H1 (cell line): Measurements from ENCODE around the gene MCM9. TPM values are rescaled to one million over a fixed set of nuclear protein-coding genes. Genes with fewer than 3 reads are reported as not detected.

Source experiments
- CTCF ChIA-PET: fragments of 300-600 bp; sonication (Branson Sonifier 250); formaldehyde crosslinking; loops from one replicate; lab custom pipeline; 2021; ENCODE audit not compliant: partially characterized antibody; lab: Charles Lee
- POLR2A ChIA-PET: fragments of 300-600 bp; sonication (Branson Sonifier 250); formaldehyde crosslinking; loops from one replicate; lab custom pipeline; 2021; ENCODE audit warnings: inconsistent platforms; ENCODE audit not compliant: partially characterized antibody; lab: Charles Lee
- DNase-seq, 2 experiments: peaks; one replicate each; pipeline versions ENCODE4 v3.0.0 to v3.0.0-alpha.2; 2010 to 2022; ENCODE audit warnings: low spot score in 2 of 2, low read depth in 1 of 2, mixed read lengths in 1 of 2
- FAIRE-seq: peaks from 2 replicates; lab custom pipeline; 2011; peaks lifted over from hg19 to GRCh38; lab: Jason Lieb, UNC
- H2AFZ ChIP-seq: 2 replicates; pipeline ENCODE4 v1.8.1; 2012; ENCODE audit warnings: low read length, inconsistent platforms
- H2AK5ac ChIP-seq: 2 replicates; pipeline ENCODE4 v1.6.1; 2013; ENCODE audit warnings: low read depth, low read length
- H2BK120ac ChIP-seq: replicated peaks from 2 replicates; pipeline ENCODE3; 2013; ENCODE audit warnings: low read depth, low read length, inconsistent platforms
- H2BK12ac ChIP-seq: 2 replicates; pipeline ENCODE4 v1.6.1; 2013; ENCODE audit warnings: low read depth, low read length
- H2BK15ac ChIP-seq: 2 replicates; pipeline ENCODE4 v1.6.1; 2013; ENCODE audit warnings: low read length
- H2BK20ac ChIP-seq: 2 replicates; pipeline ENCODE4 v1.6.1; 2013; ENCODE audit warnings: low read length
- H2BK5ac ChIP-seq: 2 replicates; pipeline ENCODE4 v1.6.1; 2013; ENCODE audit warnings: low read depth, low read length
- H3K14ac ChIP-seq: 2 replicates; pipeline ENCODE4 v1.6.1; 2013; ENCODE audit warnings: inconsistent platforms; ENCODE audit not compliant: insufficient read length
- H3K18ac ChIP-seq: 2 replicates; pipeline ENCODE4 v1.6.1; 2013; ENCODE audit warnings: low read length; ENCODE audit errors: extremely low read depth
- H3K23ac ChIP-seq: 2 replicates; pipeline ENCODE4 v1.6.1; 2013; ENCODE audit warnings: inconsistent platforms; ENCODE audit not compliant: insufficient read length
- H3K23me2 ChIP-seq: 2 replicates; pipeline ENCODE4 v1.6.1; 2013; ENCODE audit warnings: low read depth, low read length
- H3K27ac ChIP-seq: 2 replicates; pipeline ENCODE4 v1.6.1; 2011; ENCODE audit warnings: low read depth, low read length, inconsistent platforms
- H3K27me3 ChIP-seq, 4 experiments: replicated peaks in 1 of 4; 1 replicate in 1 of 4; 2 replicates in 3 of 4; pipeline versions ENCODE4 v1.6.1 to v1.8.1; 2011 to 2013; ENCODE audit warnings: low read length in 3 of 4, mild to moderate bottlenecking in 3 of 4, inconsistent platforms in 2 of 4, mixed read lengths in 2 of 4, moderate library complexity in 1 of 4; ENCODE audit not compliant: control insufficient read depth in 3 of 4, insufficient read depth in 3 of 4; ENCODE audit errors: extremely low read depth in 1 of 4
- H3K36me3 ChIP-seq, 4 experiments: 2 replicates each; pipeline versions ENCODE4 v1.6.1 to v1.8.1; 2011 to 2013; ENCODE audit warnings: mild to moderate bottlenecking in 4 of 4, low read length in 3 of 4, moderate library complexity in 2 of 4, control low read depth in 1 of 4, inconsistent platforms in 1 of 4; ENCODE audit not compliant: insufficient read depth in 4 of 4, control insufficient read depth in 2 of 4
- H3K4ac ChIP-seq: replicated peaks from 2 replicates; pipeline ENCODE3; 2013; ENCODE audit warnings: low read length, low read depth, mixed read lengths, inconsistent platforms; ENCODE audit not compliant: insufficient read length
- H3K4me1 ChIP-seq, 4 experiments: replicated peaks in 1 of 4; 1 replicate in 1 of 4; 2 replicates in 3 of 4; pipeline versions ENCODE4 v1.6.1 to v1.8.1; 2011 to 2013; ENCODE audit warnings: low read length in 3 of 4, inconsistent platforms in 2 of 4, mixed read lengths in 1 of 4; ENCODE audit not compliant: insufficient read depth in 4 of 4, control insufficient read depth in 3 of 4
- H3K4me2 ChIP-seq, 2 experiments: 2 replicates each; pipeline versions ENCODE4 v1.6.1 to v1.8.1; 2011 to 2013; ENCODE audit warnings: low read depth in 2 of 2, low read length in 2 of 2, control low read depth in 1 of 2, inconsistent platforms in 1 of 2, mild to moderate bottlenecking in 1 of 2; ENCODE audit not compliant: insufficient read depth in 1 of 2
- H3K4me3 ChIP-seq, 4 experiments: fragments of 200-600, 300-600 bp in 1 of 4; sonication (generic), shearing (Covaris generic), sonication (Bioruptor Twin) in 1 of 4; 2 replicates each; pipeline versions ENCODE4 v1.5.1 to v1.8.1; 2011 to 2016; ENCODE audit warnings: low read length in 4 of 4, low read depth in 3 of 4, control low read depth in 2 of 4, inconsistent platforms in 2 of 4, mild to moderate bottlenecking in 2 of 4, mixed read lengths in 1 of 4, moderate library complexity in 1 of 4; ENCODE audit not compliant: insufficient read depth in 2 of 4; ENCODE audit errors: extremely low read depth in 1 of 4
- H3K56ac ChIP-seq: replicated peaks from 2 replicates; pipeline ENCODE3; 2013; ENCODE audit warnings: low read depth, mild to moderate bottlenecking, mixed read lengths, low read length, inconsistent platforms; ENCODE audit not compliant: insufficient read length
- H3K79me1 ChIP-seq: 2 replicates; pipeline ENCODE4 v1.6.1; 2013; ENCODE audit warnings: low read depth, low read length, control low read depth
- H3K79me2 ChIP-seq, 2 experiments: 2 replicates each; pipeline versions ENCODE4 v1.6.1 to v1.8.1; 2012 to 2013; ENCODE audit warnings: low read length in 2 of 2, mild to moderate bottlenecking in 2 of 2, inconsistent platforms in 1 of 2; ENCODE audit not compliant: insufficient read depth in 2 of 2, control insufficient read depth in 1 of 2
- H3K9ac ChIP-seq, 4 experiments: replicated peaks in 1 of 4; 1 replicate in 1 of 4; 2 replicates in 3 of 4; pipeline versions ENCODE4 v1.6.1 to v1.8.1; 2011 to 2013; ENCODE audit warnings: low read depth in 3 of 4, low read length in 3 of 4, control low read depth in 2 of 4, mild to moderate bottlenecking in 2 of 4, moderate library complexity in 2 of 4, inconsistent platforms in 1 of 4; ENCODE audit errors: extremely low read depth in 1 of 4
- H3K9me3 ChIP-seq, 2 experiments: 2 replicates each; pipeline versions ENCODE4 v1.6.1 to v1.8.1; 2012 to 2013; ENCODE audit warnings: mild to moderate bottlenecking in 2 of 2, moderate library complexity in 2 of 2, control low read depth in 1 of 2, inconsistent platforms in 1 of 2, low read depth in 1 of 2, low read length in 1 of 2, mixed read lengths in 1 of 2; ENCODE audit not compliant: insufficient read depth in 2 of 2
- H4K20me1 ChIP-seq, 2 experiments: replicated peaks in 1 of 2; 2 replicates each; pipeline versions ENCODE3 to v1.8.1; 2011 to 2013; ENCODE audit warnings: inconsistent platforms in 2 of 2, low read length in 2 of 2, mild to moderate bottlenecking in 1 of 2; ENCODE audit not compliant: insufficient read depth in 2 of 2, control insufficient read depth in 1 of 2
- H4K5ac ChIP-seq: 2 replicates; pipeline ENCODE4 v1.6.1; 2013; ENCODE audit warnings: low read length, low read depth, mixed read lengths, inconsistent platforms; ENCODE audit not compliant: insufficient read length
- H4K8ac ChIP-seq: 2 replicates; pipeline ENCODE4 v1.8.0; 2013; ENCODE audit warnings: mild to moderate bottlenecking, moderate library complexity, low read length, inconsistent platforms; ENCODE audit not compliant: insufficient read depth; ENCODE audit errors: extremely low read depth
- H4K91ac ChIP-seq: replicated peaks from 2 replicates; pipeline ENCODE3; 2013; ENCODE audit warnings: low read length, mixed read lengths, inconsistent platforms; ENCODE audit not compliant: insufficient read length
- CHD1 ChIP-seq: IDR thresholded peaks from 2 replicates; pipeline ENCODE4 v1.6.1; 2012; ENCODE audit warnings: low read depth, low read length, improper control_type of control experiment
- FOSL1 ChIP-seq: IDR thresholded peaks from 2 replicates; pipeline ENCODE4 v1.6.1; 2011; ENCODE audit warnings: mild to moderate bottlenecking, low read depth, low read length, moderate library complexity; ENCODE audit not compliant: insufficient read depth
- GTF2F1 ChIP-seq: IDR thresholded peaks from 2 replicates; pipeline ENCODE4 v1.6.1; 2012; ENCODE audit warnings: low read depth, low read length, improper control_type of control experiment, borderline replicate concordance
- HDAC2 ChIP-seq, 2 experiments: fragments of 300-600 bp in 1 of 2; sonication (generic) in 1 of 2; IDR thresholded peaks; 2 replicates each; pipeline ENCODE4 v1.6.1; 2011 to 2012; ENCODE audit warnings: low read depth in 2 of 2, low read length in 2 of 2, mild to moderate bottlenecking in 2 of 2, moderate library complexity in 2 of 2, borderline replicate concordance in 1 of 2, inconsistent platforms in 1 of 2
- HDAC6 ChIP-seq: IDR thresholded peaks from one replicate; pipeline ENCODE4 v1.7.1; 2012; ENCODE audit warnings: low read depth, mild to moderate bottlenecking, inconsistent platforms, low read length, moderate library complexity
- POLR2AphosphoS5 ChIP-seq: IDR thresholded peaks from 2 replicates; pipeline ENCODE4 v1.6.1; 2011; ENCODE audit warnings: low read depth, low read length
- RAD21 ChIP-seq, 2 experiments: IDR thresholded peaks in 1 of 2; conservative IDR thresholded peaks in 1 of 2; 2 replicates each; pipeline ENCODE4 v1.6.1; 2011; ENCODE audit warnings: low read depth in 2 of 2, low read length in 2 of 2, improper control_type of control experiment in 1 of 2, inconsistent platforms in 1 of 2, mild to moderate bottlenecking in 1 of 2, moderate library complexity in 1 of 2
- SIRT6 ChIP-seq: IDR thresholded peaks from one replicate; pipeline ENCODE4 v1.7.1; 2012; ENCODE audit warnings: low read length, inconsistent platforms
- TEAD4 ChIP-seq: IDR thresholded peaks from 2 replicates; pipeline ENCODE4 v1.6.1; 2012; ENCODE audit warnings: low read depth, low read length, inconsistent platforms, mixed read lengths
- YY1 ChIP-seq: IDR thresholded peaks from 2 replicates; pipeline ENCODE4 v1.6.1; 2011; ENCODE audit warnings: low read depth, mild to moderate bottlenecking, low read length
- WGBS, 2 experiments: shearing (Covaris generic) in 1 of 2; methylation state at CpG; one replicate each; pipeline versions ENCODE4 v1.1.6 to v1.1.7; 2013 to 2015; ENCODE audit warnings: low lambda C conversion rate in 2 of 2, mixed read lengths in 2 of 2, inconsistent platforms in 1 of 2, low coverage in 1 of 2, missing lambda C conversion rate in 1 of 2; ENCODE audit not compliant: insufficient replicate concordance in 2 of 2, insufficient coverage in 1 of 2, insufficient read length in 1 of 2; ENCODE audit errors: extremely low coverage in 1 of 2, missing lambda C conversion rate in 1 of 2; 5-methylcytosine and 5-hydroxymethylcytosine counted together
- polyA plus RNA-seq, 7 experiments: library from polyadenylated mRNA; depleted of rRNA in 3 of 7; stranded (reverse) in 5 of 7; unstranded in 2 of 7; fragments of >200 nt in 5 of 7; fragments of 200-250 nt in 2 of 7; gene quantifications; 1 replicate in 5 of 7; 2 replicates in 1 of 7; 4 replicates in 1 of 7; pipeline versions ENCODE4 v1.2.1 to v1.2.3, GENCODE V29; 2011 to 2013; ENCODE audit warnings: missing spikeins in 2 of 7, mixed read lengths in 2 of 7
- total RNA-seq: library from RNA; stranded (reverse); fragmentation: NEBNext Ultra II Directional; extraction: Animal tissue kit (Norgen Biotek cat#: 25700); gene quantifications from 2 replicates; pipeline ENCODE4 v1.2.1, GENCODE V29; 2021
- TF ChIP-seq, protein P1 (sequence below), 3 experiments: IDR thresholded peaks; 1 replicate in 2 of 3; 2 replicates in 1 of 3; pipeline versions ENCODE4 v1.5.1 to v1.6.1; 2011; ENCODE audit warnings: low read length in 3 of 3, mild to moderate bottlenecking in 3 of 3, inconsistent platforms in 2 of 3, low read depth in 1 of 3, moderate library complexity in 1 of 3; ENCODE audit not compliant: insufficient read depth in 1 of 3; ENCODE audit errors: control extremely low read depth in 1 of 3

Gene MCM9
- total and polyA plus RNA-seq, 2 of the 8 experiments (the other 6 are each of a cell fraction or from before 2014, with no cell fraction given): 3.7 to 11.4 TPM

- H3K18ac ChIP-seq: no peak overlapping the region
- H3K4ac ChIP-seq: no peak overlapping the region
- no peak overlapping the region for H2BK15ac ChIP-seq
- H3K79me1 ChIP-seq: no peaks in the 10 kb centered on the region
- no peak overlapping the region for H3K4me3 ChIP-seq
- no peaks in the 10 kb centered on the region for H3K4me1 ChIP-seq
- no peak overlapping the region for H4K91ac ChIP-seq
- no peak overlapping the region for H2BK120ac ChIP-seq
- H3K27ac ChIP-seq: no peak overlapping the region
- no peak overlapping the region for H2AK5ac ChIP-seq
- ChIA-PET POLR2A (no interaction called here), CTCF (no interaction called here)
- H2BK5ac ChIP-seq: no peak overlapping the region
- no peaks in the 10 kb centered on the region for H3K36me3 ChIP-seq
- H3K27me3 ChIP-seq: no peaks in the 10 kb centered on the region
- H3K9ac ChIP-seq: no peak overlapping the region
- DNase-seq: no peak
- FAIRE-seq: no peak
- H3K23me2 ChIP-seq: no peaks in the 10 kb centered on the region; the same call in 1 of the 2 replicates
- H2BK12ac ChIP-seq: no peak overlapping the region
- no peak overlapping the region for H4K8ac ChIP-seq
- H3K23ac ChIP-seq: no peak overlapping the region
- H3K56ac ChIP-seq: no peak overlapping the region
- H4K20me1 ChIP-seq: no peaks in the 10 kb centered on the region
- no peak overlapping the region for H3K4me2 ChIP-seq
- H2BK20ac ChIP-seq: no peak overlapping the region
- H2AFZ ChIP-seq: no peak overlapping the region
- H4K5ac ChIP-seq: no peak overlapping the region
- peaks cover under 1 to 1% of the 10 kb centered on the region in 2 experiments; a peak in 2 of 4 replicates for H3K9me3 ChIP-seq
- 93% methylated on average over 4 of the region's 4 CpGs; no CpG with 5 or more reads in 1 of the 2 experiments for WGBS, 2 experiments
- H3K79me2 ChIP-seq: peaks cover 0 to 9% of the 10 kb centered on the region in 2 experiments; a peak in 2 of 4 replicates
- no peak overlapping the region for H3K14ac ChIP-seq
- no peak for TF ChIP-seq HDAC6
- TF ChIP-seq POLR2AphosphoS5: no peak
- TF ChIP-seq RAD21 (IDR thresholded peaks at IDR 0.05 in 1 of 2, conservative IDR thresholded peaks at IDR 0.05 in 1 of 2; ENCODE audit: low read depth in 2 of 2, low read length in 2 of 2): no peak
- TF ChIP-seq GTF2F1: no peak
- TF ChIP-seq FOSL1: no peak
- TF ChIP-seq CHD1: no peak
- TF ChIP-seq, protein P1, sequence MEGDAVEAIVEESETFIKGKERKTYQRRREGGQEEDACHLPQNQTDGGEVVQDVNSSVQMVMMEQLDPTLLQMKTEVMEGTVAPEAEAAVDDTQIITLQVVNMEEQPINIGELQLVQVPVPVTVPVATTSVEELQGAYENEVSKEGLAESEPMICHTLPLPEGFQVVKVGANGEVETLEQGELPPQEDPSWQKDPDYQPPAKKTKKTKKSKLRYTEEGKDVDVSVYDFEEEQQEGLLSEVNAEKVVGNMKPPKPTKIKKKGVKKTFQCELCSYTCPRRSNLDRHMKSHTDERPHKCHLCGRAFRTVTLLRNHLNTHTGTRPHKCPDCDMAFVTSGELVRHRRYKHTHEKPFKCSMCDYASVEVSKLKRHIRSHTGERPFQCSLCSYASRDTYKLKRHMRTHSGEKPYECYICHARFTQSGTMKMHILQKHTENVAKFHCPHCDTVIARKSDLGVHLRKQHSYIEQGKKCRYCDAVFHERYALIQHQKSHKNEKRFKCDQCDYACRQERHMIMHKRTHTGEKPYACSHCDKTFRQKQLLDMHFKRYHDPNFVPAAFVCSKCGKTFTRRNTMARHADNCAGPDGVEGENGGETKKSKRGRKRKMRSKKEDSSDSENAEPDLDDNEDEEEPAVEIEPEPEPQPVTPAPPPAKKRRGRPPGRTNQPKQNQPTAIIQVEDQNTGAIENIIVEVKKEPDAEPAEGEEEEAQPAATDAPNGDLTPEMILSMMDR (IDR thresholded peaks at IDR 0.05; ENCODE audit: control extremely low read depth in 1 of 3, insufficient read depth in 1 of 3, low read depth in 1 of 3, low read length in 3 of 3): no peak
- no peak for TF ChIP-seq TEAD4
- no peak for TF ChIP-seq SIRT6
- no peak for TF ChIP-seq YY1
- no peak for TF ChIP-seq HDAC2 (IDR thresholded peaks at IDR 0.05; ENCODE audit: borderline replicate concordance in 1 of 2, low read depth in 2 of 2, low read length in 2 of 2)
These were observed 67.8 kb downstream of the MCM9 start for GRCh38 chr6:118867181-118867580.
